HG03378 (cell line): ENCODE results near the gene PI16.
A peak's percentile ranks its signal among the peaks of the same experiment; 100 is the strongest.

Source experiments
- ATAC-seq: cut with Tn5 transposase; IDR thresholded peaks from one replicate; pipeline ENCODE4 v1.9.1; 2021; ENCODE audit warnings: mild to moderate bottlenecking, moderate library complexity; ENCODE audit not compliant: unreplicated experiment

Gene PI16

DNA sequence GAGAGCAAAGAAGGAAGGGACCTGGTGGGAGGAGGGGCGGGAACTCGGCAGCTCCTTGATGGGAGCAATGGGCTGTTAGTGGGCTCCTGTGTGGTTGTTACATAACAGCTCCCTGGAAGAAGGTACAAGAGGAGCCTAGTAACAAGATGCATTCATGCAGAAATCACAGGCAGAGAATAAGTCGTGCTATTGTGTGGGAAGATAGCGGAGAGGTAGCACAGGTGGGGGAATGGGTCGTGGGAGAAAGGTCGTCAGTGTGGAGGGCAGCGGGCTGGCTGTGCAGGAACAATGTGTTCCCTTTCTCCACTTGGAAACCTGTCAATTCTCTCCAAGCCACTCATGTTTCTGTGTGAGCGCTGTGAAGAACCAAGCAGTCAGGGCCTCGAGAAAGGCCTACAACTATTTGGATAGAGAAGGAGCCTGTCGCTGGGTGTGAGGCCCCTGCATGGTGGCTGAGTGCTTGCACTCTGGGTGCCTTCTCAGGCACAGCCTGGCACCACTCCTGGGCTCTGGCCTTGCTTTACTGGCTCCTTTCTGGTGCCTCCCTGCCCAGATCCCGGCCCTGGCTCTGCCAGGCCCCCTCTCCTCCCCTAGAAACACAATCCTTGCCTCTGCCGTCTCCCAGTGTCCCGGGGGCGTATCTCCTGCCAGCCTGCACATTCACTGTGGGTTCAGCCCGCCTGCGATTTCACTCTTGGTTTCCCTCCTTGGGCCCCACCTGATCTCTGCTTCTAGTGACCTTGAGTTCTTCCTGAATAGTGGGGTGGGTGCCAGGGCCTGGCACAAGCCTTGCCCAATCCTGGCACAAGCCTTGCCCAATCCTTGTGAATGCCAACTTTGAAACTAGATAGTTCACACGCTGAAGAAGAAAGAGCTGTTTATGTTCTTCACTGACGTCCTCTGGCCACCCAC is 43.5 kb downstream of the PI16 start:
- no peak for ATAC-seq

DNA sequence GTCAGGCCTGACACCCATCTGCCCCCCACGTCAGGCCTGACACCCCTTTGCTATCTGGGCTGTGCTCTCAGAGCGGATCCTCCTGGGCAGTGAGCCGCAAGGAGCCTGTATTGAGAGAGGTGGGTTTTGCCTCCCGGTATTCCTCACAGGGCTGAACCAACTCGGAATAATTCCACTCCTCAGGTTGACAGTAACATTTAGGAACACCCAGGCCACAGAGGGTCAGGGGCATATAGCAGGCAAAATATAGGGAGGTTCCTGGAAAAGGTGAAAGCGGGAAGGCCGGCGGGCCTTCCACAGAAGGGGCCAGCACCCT is 44.1 kb downstream of the PI16 start:
- no peak for ATAC-seq

DNA sequence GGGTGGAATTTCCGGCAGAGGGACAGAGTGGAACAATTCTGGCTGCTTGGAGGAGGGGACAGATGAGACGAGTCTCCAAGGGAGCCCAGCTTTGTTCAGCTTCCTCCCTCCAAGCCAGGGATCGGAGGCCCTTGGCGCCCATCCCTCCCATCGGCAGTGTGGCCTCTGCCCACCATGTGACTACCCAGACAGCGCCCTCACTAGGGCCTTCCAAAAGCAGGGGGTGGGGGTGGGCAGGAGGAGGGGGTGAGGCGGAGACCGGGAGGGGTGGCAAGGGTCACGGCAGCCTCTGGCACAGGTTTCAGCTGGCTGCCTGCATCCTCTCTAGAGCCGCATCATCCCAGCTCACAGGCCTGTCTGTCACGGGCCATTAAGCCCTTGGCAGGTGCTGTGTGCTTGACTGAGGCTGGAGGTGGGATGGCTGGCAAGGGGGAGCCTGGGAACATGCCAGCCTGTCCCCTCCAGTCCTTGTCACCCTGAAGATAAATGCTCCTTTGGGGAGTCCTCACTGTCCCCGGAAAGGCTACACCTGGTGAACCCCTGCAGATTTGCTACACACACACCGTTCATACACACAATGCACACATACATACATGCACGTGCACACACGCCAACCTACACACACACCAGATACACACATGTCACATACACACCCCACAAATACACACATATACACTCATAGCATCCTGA is 44.7 kb downstream of the PI16 start:
- ATAC-seq: no peak

DNA sequence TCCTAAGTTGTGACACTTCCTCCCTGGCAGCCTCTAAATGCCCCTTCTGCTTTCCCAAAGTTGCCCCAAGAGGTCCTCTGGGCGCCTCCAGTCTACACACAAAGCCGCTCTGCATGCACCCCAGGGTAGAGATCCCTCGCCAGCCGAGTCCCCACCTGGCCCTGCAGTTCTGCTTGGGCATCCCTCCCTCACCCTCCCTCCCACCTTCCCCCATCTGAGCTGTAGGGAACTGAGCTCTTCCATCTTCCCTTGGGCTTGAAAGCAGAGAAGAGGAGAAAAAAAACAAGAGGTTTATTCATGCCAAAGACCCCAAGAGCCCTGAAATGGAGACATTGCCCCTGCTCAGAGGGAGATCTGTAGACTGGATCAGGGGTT is 45.2 kb downstream of the PI16 start:
- ATAC-seq: no peak

DNA sequence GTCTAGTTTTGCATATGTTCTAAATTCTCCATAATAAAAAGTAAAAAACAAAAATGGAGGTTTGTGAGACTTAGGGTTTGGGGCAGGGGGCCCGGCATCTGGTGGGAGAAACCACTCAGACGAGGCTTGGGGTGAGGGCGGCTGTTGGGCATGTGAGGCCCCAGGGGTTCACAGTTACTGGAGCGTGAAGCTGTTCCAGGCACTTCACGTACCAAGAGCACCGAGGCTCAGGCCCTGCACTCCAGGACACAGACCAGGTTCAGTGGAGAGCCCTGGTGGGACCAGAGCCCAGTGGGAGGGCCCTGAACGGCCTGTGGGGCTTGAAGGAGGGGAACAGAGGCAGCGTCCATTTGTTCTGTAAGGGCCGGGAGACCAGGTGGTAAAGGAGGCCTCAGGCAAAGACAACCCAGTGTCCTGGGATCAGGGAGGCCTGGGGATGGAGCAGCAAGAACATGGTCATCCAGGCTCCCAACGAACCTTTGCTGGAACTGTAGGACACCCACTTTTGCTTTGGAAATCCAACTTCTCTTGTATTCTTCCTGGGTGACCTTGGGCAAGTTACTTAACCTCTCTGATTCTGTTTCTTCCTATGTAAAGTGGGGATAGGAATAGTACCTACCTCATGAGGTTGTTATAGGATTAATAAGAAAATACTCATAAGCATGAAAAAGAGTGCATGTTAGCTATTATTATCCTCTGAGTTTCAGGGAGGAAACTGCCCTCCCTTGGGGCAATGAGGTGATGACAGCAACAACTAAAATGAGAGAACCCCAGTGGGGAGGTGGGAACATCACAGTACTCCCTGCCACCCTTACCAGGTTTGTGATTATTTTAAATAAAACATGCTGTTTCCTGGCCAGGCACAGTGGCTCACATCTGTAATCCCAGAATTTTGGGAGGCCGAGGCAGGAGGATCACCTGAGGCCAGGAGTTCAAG is 49.8 kb downstream of the PI16 start:
- ATAC-seq: no peak

DNA sequence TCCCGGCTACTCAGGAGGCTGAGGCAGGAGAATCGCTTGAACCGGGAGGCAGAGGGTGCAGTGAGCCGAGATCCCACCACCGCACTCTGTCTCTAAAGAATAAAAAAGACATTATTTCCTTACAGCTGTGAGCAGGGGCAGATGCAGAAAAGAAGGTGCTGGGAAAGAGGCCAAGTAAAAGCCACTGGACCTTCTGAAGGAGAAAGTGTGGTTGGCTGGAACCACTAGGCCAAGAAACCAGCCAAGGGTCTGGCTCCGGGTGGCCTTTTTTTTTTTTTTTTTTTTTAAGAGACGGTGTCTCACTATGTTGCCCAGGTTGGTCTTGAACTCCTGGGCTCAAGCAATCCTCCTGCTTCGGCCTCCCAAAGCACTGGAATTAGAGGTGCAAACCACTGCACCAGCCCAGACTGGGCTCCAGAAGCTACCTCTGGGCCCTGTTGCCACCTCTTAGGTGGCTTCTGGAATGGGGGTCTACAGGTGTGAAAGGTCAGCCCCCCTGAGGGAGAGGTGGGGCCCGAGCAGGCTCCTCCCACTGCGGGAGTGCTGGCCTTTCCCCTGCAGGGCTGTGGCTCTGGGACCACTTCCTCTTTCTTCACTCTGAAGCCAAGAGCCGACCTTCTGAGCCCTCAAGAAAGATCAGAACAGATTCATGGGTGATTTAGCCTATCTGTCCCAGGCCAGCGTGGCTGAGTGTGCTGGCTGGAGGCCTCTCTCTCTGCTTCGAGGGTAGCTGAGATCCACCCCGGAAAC is 50.7 kb downstream of the PI16 start, which contains the start of gene FGD2:
Gene FGD2, plus strand, starts transcription at position 595 of the 750 bp plus-strand sequence. CDS start 163 bp downstream, outside the sequence.
- peak; percentile 52 for ATAC-seq

DNA sequence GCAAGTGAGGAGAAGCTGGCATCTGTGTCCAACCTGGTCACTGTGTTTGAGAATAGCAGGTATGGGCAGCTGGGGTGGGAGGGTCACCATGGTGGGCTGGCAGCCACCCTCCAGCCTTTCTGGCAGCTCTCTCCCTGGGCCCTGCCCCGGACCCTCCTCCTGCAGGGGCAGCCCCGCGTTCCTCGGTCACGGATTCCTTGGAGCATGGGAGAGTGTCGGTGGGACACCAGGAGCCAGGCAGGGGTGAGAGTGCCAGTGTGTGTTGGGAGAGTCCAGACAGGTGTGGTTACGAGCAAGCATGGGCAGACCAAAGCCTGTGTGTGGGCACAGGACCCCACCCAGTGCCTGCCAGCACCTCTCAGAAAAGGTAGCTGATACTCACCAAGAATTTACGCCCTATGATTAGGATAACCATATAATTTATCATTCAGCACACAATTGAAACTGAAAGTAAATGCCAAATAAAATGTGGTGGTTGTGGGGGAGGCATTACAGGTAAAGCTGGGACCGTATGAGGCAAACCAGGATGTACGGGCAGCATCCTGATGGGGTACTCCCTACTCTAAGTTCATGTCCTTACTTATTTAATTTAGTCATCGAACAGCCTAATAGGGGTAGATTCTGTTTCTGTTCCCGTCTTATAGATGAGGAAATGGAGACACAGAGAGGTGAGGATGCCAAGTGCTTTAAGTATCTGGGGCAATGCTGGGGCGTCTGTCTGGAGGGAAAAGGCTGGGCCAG is 51.5 kb downstream of the PI16 start:
- ATAC-seq: peak; percentile 15

DNA sequence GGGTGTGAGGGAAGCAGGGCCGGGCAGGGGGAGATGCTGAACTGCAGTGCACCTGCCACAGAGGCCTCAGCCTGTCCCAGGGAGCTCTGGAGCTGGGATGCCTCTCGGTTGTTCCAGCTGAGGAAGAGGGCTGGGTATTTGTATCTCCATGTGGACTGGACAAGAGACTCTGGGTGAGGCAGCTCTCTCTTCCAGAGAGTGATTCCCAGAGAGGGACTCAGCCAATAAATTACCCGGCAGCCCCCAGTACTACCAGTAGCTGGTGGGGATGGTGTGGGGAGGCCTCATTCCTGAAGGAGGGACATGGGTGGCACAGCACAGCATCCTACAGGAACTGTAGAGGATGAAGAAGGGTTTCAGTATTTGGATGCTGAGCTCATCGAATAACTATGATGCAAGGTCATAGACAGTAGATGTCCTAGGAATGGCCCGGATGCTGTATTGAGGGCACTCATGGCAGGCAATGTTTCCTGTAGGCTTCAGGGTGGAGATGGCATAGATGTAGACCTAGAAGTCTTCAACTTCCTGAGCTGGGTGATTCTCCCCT is 52.3 kb downstream of the PI16 start:
- no peak for ATAC-seq

DNA sequence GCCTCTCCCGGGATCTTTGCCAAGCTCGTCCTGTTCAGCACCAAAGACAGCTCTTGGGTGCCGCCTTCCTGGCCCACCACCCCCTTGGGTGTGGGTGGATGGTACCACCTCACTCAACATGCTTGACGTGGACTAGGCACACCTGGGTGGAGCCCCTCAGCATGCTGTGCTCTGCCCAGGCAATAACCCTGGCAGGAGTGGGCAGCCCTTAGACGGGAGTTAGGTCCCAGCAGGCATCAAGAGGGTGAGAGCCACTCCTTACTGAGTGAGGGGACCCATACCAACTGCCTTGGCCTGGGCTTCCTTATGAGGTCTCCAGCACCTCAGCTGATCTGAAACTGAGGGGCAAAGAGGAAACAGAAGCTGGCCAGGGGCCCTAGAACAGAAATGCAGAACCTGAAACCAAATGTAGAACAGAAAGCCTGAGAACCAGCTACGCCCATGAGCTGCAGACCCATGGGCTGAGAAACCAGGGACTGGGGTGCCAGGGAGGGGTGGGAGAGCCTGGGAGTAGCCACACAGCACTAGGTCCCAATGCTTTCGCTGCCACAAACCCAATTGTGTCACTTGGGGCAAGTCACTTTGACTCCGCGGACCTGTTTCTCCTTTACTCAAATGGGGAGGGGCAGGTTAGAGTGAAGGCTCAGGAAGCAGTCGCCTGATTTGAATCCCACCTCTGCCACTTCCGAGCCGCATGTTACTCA is 53.0 kb downstream of the PI16 start:
- ATAC-seq: no peak

DNA sequence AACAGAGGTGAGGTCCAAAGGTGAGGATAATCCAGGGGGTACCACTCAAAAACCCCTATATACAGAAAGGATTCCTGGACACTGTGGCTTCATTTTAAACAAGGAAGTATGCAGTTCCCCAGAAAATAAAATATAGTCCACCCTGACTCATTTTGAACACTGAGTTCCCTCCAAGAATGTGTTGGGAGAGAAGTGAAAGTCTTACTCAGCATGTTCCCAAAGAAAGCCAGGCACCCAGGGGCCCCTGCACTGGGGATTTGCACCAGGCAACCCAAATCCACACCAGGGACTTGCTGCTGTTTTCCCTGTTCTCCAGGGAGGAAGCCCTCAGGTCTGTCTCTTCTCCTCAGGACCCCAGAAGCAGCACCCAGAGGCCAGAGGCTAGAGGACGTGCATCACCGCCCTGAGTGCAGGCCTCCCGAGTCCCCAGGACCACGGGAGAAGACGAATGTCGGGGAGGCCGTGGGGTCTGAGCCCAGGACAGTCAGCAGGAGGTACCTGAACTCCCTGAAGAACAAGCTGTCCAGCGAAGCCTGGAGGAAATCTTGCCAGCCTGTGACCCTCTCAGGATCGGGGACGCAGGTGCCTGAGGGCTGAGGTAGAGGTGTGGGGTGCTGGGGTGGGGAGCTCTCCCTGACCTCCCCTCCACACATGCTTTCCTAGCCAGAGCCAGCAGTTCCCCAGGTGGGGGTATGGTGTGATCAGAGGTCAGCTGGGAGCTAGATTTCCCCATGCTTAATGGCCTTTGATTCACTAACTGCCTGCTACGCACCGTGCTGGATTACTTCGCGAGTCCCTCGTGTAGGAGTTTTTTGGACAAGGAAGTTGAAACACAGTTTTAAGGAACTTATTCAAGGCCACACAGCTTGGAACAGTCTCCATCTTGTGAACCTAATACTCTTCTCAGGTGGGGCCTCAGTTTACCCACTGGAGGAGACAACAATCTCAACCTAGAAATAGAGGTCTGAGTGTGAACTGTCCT is 54.2 kb downstream of the PI16 start:
- no peak for ATAC-seq

DNA sequence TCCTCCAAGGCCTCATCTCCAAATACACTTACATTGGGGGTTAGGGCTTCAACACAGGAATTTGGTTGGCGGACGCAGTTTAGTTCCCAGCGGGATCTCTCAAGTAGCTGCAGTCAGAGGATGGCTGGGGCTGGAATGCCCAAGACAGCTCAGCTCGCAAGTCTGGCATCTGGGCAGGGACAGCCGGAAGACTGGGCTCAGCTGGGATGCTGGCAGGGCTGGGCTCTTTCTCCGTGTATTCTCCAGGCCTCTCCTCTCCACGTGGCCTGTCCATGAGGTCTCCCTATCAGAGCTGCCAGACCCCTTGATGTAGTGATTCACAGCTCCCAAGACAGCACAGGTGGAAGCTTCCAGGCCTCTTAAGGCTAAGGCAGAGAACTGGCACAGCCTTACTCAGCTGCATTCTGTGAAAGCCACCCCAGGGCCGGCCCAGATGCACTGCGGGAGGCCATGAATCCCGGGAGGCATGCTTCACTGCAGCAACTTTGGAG is 55.9 kb downstream of the PI16 start:
- no peak for ATAC-seq

DNA sequence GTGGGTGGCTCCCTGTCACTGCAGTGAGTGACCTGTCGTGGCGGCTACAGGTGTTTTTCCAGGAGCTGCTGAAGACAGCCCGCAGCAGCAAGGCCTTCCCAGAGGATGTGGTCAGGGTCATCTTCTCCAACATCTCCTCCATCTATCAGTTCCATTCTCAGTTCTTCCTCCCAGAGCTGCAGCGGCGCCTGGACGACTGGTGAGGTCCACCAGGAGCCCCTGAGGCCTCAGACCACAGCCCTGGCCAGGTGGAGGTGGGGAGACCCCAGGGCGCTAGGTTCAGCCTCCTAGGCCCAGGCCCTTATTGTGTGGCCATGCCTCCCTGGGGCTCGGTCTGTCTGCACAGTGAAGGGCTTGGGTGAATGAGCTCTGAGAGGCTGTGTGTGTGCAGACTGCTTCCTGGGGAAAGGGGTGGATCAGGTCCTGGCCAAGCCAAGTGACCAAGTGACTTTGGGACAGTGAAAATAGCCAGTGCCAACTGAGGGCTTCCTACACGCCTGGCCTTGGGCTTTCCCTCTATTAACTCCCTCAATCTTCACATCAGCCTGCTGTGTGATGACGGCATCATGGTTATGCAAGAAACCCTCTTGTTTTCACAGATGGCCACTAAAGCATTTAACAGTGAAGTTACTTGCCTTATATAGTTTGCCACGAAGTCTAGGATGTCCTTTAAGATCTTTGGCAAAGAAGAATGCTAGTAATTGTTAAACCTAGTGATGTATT is 57.3 kb downstream of the PI16 start:
- ATAC-seq: no peak

DNA sequence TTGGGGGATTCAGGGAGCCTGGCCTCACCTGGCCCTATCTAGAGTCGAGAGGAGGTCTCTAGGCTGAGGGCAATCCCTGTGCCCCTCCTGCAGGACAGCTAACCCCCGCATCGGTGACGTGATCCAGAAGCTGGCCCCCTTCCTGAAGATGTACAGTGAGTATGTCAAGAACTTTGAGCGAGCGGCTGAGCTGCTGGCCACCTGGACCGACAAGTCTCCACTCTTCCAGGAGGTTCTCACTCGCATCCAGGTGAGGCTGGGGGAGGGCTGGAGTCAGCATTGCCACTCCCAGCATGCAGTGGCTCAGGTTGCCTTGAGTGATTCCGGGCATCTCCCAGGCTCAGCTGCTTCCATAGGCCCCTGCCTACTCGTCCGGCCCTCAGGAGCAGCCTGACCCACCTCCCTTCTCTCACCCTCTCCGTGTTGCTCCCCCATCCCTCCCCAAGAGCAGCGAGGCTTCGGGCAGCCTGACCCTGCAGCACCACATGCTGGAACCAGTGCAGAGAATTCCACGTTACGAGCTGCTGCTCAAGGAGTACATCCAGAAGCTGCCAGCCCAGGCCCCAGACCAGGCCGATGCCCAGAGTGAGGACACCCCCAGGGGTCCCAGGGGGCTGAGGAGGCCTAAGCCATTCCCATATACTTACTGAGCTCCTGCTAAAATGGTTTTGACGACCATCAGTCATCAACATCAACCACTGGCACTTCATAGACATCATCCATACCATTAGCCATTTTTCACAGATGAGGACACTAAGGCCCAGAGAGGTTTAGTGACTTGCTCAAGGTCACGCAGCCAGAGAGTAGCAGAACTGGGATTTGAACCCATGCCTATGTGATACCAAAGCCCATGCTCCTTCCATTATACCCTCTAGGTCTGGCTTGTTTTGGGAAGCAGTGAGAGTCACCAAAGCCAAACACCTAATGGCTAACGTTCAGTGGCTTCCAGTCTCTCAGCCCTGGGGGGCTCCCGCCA is 59.3 kb downstream of the PI16 start:
- ATAC-seq: no peak
